Endometrial microvascular endothelial cells (primary cell): ENCODE data around the gene GRB10. TPM values are rescaled to one million over a fixed set of nuclear protein-coding genes. Genes with fewer than 3 reads are reported as not detected.

Experiments
- in situ Hi-C: cut with HindIII; loops from 2 replicates; pipeline ENCODE4 v1.10.0; 2017; ENCODE audit warnings: low sequenced_read_pairs, low pct_unique_long_range_greater_than_20kb; ENCODE audit errors: inconsistent ontology term
- total RNA-seq: library from RNA; depleted of rRNA; stranded (reverse); fragments of >200 nt; gene quantifications from one replicate; pipeline ENCODE4 v1.2.3, GENCODE V29; 2015; ENCODE audit errors: inconsistent ontology term

Gene GRB10
- total RNA-seq, 1 donor from 2014 or later, result 73.5 TPM

DNA sequence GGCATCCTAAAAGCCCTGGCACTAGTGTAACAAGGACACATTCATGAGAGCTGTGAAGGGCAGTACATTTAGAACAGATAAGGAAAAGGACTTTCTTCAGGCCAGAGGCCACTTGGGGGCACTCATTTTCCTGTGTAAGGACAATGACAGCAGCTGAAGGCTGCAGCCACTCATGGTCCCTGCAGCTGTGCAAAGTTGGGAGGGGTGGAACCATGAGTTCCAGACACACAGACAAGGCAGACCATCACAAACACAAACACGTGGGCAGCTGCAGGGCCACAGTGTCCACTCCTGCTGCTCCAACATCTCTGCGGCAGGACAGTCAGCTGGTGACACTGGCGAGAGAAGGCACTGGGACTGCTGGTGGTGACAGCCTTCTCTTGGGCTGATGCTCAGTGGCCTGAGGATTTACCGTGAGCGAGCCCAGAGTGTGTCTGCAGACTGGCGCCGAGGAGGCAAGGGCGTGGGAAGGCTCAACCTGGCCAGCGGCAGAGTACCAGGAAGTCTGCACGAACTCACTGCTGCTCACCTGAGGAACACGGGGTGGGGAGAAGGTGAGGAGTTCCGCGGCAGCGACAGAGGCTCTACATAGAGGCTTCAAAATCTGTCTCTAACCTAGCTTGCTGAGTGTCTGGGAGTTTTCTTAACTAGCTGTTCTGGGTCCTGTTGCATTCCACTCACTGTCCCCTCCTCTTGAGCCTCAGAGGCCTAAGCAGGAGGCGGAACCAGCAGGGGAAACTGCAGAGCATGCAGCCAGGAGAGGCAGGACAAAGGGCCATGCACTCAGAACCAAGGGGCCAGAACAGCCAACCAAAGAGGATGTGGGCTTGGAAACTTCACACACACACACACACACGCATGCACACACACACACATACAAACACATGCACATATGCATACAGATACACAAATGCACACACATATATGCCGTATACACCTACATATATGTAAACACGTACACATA is 141.0 kb downstream of the GRB10 start:
- in situ Hi-C loops, result no loop called here

DNA sequence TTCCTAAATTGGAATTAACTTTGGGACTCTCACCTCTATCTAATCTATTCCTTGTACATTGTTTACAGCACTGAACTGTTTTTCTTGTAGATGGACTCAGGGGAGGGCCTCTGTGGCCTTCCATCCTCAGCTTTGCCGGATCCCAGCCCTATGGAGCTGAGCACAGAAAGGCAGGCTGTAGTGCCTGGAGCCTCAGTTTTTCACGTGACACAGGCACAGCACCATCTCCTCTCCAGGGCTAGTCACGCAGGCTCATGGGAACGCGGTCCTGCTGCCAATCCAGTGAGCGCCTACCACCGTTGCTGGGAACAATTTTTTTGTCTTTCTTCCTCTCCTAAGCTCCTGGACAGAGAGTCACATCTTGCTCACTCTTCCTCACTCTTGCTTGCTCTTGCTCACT is 141.9 kb downstream of the GRB10 start:
- in situ Hi-C loops, result no loop called here

DNA sequence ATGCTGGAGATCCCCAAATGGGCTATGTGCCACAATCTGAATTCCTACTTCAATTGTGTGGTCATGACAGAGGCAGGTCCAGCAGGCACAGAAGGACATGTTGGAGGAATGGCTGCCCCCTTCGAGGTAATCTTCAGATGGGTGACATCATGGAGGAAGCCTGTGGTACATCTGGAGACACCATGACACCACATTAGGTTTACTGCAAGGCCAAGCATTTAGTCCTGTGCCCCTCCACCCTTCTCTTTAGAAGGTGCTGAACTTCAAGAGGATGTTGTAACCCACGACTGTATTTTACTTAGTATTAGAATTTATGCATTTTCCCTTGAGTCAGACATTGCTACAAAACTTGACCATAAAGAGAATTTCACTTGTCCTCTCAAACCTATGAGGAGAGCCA is 142.4 kb downstream of the GRB10 start:
- in situ Hi-C loops, result no loop called here

DNA sequence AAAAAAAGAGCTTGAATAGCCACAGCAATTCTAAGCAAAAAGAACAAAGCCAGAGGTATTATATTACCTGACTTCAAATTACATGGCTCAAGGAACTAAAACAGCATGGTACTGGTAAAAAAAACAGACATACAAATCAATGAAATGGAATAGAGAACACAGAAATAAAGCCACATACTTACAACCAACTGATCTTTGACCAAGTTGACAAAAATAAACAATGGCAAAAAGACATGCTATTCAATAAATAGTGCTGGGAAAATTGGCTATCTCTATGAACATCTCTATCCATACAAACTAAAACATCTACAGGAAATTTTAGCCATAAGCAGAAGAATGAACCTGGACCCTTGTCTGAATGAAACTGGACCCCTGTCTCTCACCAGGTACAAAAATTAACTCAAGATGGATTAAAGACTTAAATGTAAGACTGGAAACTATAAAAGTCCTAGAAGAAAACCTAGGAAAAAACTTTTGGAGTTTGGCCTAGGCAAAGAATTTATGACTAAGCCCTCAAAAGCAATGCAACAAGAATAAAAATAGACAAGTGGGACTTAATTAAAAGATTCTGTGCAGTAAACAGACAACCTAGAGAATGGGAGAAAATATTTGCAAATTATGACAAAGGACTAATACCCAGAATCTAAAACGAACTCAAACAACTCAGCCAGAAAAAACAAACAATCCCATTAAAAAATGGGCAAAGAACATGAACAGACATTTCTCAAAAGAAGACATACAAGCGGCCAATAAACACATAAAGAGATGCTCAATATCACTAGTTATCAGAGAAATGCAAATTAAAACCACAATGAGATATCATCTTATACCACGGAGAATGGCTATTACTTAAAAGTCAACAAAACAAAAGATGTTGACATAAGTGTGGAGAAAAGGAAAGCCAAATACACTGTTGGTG is 144.7 kb downstream of the GRB10 start:
- in situ Hi-C loops, result no loop called here

DNA sequence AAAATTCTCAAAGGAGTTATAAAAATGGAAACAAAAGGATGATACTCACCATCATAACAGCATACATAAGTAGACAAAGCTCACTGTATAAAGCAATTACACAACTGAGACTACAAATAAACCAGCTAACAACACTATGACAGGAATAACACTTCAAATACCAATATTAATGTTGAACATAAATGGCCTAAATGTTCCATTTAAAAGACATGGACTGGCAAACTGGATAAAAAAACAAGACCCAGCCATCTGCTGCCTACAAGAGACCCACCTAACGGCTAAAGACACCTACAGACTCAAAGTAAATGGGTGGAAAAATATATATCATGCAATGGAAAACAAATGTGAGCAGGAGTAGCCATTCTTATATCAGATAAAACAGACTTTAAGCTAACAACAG is 148.3 kb downstream of the GRB10 start:
- in situ Hi-C loops, result no loop called here

DNA sequence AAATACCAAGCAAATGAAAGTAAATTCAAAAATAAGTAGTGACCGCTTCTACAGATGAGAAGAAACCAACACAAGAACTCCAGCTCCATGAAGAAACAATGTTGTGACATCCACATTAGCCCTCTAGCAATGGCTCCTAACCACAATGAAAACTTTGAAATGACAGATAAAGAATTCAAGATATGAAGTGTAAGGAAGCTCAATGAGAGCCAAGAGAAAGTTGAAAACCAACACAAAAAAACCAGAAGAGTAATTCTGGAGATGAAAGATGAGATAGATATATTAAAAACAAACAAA is 149.3 kb downstream of the GRB10 start:
- in situ Hi-C loops, result no loop called here

DNA sequence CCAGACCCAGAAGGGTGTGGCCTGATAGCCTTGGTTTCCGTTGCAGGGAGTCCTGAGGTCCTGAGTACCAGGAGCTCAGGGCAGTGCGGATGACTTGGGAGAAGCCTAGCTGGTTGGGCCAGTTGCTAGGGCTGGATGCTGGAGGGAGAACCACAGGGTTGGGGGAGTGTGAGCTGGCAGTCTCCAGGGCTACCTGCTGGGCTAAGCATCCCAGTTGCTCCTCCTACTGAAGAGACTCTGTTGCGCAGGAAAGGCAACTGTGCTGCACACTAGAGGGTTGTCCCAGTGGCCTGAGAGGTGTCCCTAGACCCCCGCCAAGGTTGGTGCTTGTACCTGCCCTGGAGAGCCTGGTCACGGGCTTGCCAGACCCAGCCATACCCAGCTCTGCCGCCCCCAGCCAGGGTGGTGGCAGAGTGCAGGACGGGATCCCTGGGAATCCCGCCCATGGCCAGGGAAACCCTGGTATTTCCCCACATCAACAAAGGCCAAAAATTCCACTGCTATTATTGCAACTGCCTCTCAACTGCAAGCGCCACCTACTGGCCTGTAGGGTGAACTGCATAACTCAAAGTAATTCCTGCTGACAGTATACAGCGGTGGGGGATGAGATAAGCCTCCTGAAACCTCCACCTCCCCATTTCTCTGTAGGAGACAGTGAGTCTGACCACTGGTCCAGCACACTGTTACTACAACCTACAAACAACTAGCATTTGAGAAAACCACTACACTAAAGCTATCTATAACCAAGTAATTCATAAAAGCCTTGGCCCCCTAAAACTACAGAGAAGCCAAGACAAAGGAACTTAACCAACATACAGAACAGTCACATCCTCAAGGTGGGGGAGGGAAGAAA is 149.9 kb downstream of the GRB10 start:
- in situ Hi-C loops, result no loop called here

DNA sequence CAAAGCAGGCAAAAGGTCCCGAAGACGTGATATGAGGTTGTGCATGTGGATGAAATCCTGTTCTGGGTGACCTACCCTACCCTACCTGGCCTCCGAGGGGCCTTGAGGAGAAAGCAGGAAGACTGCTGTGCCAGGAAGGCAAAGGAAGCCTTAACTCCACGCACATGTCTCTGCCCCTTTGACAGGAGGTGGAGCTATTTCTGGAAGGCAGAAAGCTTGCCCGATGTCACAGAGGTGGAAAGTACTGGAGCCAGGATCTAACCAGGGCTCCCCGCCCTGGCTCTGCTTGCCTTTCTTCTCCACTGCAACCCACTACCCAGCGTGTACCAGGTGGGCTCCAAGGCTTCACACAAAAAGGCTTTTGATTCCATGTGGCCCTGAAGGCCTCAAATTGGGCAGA is 151.1 kb downstream of the GRB10 start:
- in situ Hi-C loops, result no loop called here

DNA sequence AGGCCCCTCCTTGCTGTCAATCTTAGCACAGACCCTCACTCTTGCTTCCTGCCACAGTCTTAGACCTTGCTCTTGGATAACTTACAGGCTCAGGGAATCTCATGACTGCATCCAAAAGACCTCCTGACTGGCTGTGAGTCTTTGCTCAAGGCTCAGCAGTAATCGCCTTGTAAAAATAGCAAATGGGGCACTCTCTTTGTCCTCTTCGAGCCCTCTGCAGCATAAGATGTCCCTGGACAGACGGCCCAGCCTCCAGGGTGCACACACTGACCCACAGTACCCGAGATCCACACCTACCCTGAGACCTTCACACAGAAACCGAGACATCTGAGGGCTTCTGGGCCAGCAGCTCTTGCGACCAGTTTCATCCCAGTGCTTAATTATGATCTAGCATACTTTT is 151.6 kb downstream of the GRB10 start:
- in situ Hi-C loops, result no loop called here

DNA sequence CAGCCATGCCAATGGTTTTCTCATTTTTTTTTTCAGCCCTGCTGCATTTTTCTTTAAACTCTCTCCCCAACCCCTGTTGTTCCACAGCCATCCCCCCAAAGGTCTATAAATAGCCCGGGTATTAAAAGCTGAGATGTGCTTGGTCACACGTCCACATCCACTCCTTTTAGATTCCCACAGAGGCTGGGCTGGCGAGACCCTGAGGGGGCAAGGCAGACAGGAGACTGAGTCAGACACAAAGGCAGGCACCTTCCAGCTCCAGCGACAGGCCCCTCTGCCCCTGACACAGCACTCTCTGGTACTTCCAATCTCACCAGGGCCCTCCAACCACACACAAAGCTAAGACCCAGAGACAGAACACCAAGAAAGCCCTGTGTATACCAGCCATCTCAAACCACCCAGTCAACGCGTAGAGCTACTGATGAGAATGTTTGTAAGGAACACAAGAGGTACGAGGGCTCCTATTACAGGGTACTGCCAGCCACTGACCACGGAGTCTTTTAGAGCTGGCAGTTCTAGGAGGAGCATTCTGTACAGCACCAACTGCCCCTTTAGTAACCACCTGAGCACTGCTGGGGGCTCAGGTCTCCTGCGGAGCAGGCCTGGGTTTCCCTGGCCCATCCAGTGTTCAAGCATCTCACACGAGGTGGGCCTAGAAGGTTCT is 153.3 kb downstream of the GRB10 start:
- in situ Hi-C loops, result no loop called here

DNA sequence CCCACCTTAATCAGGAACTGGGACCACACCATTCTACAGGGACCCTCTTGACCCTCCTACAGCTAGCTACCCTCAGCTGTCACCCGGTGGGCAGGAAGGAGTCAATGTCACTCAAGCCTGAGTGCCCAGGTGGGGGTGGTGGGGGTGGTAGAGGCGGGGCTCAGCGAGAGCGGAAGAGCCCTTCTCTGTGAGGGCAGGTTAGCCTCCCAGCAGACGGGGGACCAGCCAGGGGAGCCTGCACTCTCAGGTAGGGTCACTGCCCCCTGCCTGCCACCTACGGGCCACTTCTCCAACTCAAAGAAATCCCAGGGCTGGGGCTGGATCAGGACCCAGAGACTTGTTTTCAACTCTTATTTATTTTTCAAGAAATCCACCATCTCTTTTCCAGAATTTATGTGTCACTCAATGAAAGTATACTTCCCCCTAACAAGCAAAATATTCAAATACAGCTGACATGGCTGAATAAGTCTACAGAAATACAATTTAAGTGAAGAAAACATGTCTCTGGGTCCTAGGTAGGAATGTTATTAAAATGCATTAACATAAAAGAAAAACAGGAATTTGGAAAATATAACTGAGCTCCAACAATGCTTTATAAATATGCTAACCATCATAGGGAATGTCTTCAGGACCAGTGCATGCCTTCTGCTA is 154.1 kb downstream of the GRB10 start:
- in situ Hi-C loops, result no loop called here

DNA sequence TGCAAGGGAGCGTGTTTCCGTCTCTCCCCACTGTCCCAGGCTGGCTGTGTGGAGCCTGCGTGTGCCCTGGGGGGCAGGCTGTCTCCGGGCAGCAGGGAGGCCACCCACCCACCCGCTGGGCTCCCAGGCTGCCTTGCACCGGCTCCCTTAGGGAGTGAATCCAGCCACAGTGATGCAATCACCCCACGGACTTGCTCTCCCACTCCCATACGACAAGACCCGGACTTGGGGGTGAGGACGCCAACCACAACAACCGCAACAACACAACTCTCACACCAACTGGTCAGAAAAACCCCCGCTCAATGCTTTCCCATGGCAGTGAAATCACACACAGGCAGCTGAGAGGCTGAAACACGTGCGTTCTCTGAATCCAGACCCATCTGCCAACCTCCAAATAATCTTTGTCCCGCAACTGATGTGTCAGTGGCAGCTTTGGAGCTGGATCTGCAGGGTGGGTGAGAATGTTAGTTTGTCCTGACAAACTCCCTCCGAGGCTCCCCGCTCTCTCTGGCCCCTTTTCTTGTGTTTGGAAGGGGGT is 154.8 kb downstream of the GRB10 start:
- in situ Hi-C loops, result no loop called here

DNA sequence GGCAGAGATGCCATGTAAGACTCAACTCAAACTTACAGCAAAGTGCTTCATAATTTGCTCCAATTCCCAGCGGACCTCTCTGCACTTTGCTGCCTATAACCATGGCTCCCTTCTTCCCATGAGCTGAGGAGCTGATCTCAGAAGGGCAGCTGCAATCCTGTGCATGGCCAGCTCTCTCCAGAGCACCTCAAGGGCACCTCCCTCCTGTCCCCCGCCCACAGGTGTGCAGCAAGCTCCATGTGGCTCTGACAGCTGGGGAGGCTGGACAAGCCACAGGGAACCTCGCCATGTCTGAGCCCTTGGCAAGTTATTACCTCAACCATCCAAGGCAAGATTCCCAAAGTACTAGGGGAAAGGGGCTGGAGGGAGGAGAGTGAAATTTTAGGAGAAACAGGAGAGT is 156.4 kb downstream of the GRB10 start:
- in situ Hi-C loops, result no loop called here

DNA sequence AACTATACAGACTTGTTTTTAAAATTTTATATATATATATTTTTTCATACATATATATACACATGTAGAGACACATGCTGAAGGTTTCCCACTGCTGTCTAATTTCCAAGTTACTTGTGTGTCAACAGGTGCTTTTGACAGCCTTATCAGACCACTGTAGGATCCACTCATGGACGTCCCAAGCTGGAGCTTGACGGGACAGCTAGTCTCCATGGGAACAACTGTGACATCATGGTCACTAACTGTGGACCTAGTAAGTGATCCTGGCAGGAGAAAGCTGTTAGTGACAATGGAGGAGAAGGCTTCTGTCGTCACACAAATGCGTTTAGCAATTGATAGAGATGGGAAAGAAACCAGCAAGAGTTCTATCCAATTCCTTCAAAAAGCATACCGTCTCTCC is 157.3 kb downstream of the GRB10 start:
- in situ Hi-C loops, result no loop called here

DNA sequence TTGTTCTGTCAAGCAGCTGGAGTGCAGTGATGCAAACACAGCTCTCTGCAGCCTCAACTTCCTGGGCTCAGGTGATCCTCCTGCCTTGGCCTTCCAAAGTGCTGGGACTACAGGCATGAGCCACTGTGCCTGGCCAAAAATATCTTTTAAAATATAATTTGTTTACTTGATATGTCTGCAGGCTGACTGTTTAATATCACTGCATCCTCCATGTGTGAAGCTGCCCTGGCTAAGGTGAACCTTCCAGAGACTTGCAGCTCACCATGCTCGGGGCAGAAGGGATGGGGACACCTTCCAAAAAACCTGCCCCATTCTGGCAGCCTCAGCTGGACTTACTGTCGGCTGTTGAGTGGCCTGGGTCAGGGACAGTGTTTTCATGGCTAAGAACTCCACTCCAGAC is 159.9 kb downstream of the GRB10 start:
- in situ Hi-C loops, result no loop called here

DNA sequence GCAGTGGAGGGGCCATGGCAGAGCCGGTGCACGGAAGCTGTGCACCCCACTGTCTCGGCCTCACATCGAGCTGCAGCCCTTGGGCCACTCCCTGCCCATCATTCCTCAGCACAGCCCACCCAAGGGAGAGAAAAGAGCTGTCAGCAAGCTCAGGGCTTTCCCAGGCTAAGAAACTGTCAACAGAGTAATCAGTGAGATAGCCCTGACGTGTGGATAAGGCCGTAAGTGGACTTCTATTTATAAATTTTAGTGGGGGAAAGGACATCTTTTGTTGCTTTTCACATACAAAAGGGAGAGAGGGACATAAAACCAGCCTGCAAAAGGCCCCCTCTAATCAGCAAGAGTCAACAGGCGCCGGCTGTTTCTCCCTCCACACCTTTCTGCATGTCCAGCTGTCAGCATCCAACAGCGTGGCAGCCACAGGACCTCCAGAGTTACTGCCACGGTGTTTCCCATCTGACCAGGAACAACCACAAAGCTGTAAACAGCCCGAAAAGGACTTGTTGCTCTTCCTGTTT is 160.7 kb downstream of the GRB10 start:
- in situ Hi-C loops, result no loop called here

DNA sequence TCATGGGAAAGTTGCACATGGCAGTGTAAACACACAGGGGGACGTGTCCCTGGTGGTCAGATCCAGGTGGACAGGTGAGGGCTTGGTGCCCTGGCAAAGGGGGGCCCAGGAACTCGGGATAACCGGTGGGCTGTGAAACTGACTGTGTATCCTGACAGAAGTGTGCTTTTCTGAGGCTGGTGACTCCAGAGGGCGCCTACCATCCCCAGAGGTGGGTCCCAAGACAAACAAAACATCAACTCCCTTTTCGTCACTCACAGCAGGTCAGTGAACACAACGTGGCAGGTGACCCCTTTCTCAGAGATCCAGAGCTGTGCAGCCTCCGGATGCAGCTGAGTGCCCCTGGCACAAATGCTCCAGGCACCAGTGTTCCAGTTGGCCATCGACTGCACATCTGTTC is 161.5 kb downstream of the GRB10 start:
- in situ Hi-C loops, result no loop called here

DNA sequence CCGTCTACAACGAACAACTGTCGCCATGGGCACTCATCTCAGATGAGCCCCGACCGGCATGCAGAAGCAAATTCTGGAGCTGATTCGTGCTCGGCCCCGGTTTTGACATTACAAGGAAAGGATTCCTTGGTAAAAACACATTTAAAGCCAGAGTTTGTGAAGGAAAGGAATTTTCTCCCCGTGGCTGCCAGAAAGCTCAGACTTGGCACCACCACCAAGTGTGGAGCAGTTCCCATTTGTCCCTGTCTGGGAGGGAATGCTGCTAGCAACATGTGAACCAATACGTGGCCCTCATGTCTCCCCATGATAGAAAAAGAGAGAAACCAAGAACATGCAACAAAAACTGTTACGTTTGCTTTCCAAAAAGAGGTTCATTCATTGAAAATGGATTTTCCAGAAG is 162.3 kb downstream of the GRB10 start:
- in situ Hi-C loops, result no loop called here
